NCI-H82 treated with DMSO at 0.1 percent for 48 hours (cell line): ENCODE measurements around the gene RASAL3.
"Not testable (repeated sequence)": the region's sequence is repeated elsewhere in the genome, so short reads cannot be mapped to it uniquely, and the experiment has no call there.

Experiments used
- DNase-seq: peaks from one replicate; lab custom pipeline; 2025; ENCODE audit not compliant: unreplicated experiment; lab: John Stamatoyannopoulos, UW

RASAL3 gene

GRCh38 chr19:15421136-15421695 lies 43.1 kb downstream of the RASAL3 start:
- DNase-seq, result no peak

GRCh38 chr19:15419413-15420025 lies 44.8 kb downstream of the RASAL3 start:
- no peak for DNase-seq

GRCh38 chr19:15418579-15419412 lies 45.5 kb downstream of the RASAL3 start, which contains the start of gene AKAP8L:
TSS of gene AKAP8L (minus strand) at chr19:15418988. CDS start at chr19:15418923, 65 bp downstream.
- peak; percentile 100 for DNase-seq

GRCh38 chr19:15418231-15418578 lies 46.1 kb downstream of the RASAL3 start:
- no peak for DNase-seq

- no peak for DNase-seq
Measured at GRCh38 chr19:15417699-15418098, 46.6 kb downstream of the RASAL3 start.

GRCh38 chr19:15412832-15413231 lies 51.5 kb downstream of the RASAL3 start:
- no peak for DNase-seq

GRCh38 chr19:15411351-15411750 lies 53.0 kb downstream of the RASAL3 start:
- not testable (repeated sequence) for DNase-seq

- DNase-seq, result no peak
Measured at GRCh38 chr19:15404780-15405211, 59.5 kb downstream of the RASAL3 start.

GRCh38 chr19:15404097-15404779 lies 60.1 kb downstream of the RASAL3 start:
- no peak for DNase-seq

GRCh38 chr19:15403151-15403531 lies 61.2 kb downstream of the RASAL3 start:
- DNase-seq, result no peak

GRCh38 chr19:15402411-15403150 lies 61.8 kb downstream of the RASAL3 start:
- DNase-seq, result no peak
